DOHH2 (cell line): ENCODE measurements around the gene MARCHF6.

Source experiments
- H3F3A ChIP-seq: fragments of 200-600 bp; sonication (generic), shearing (Covaris generic); 2 replicates; pipeline ENCODE4 v1.6.0; 2016; ENCODE audit warnings: antibody characterized with exemption, mild to moderate bottlenecking; ENCODE audit not compliant: control insufficient read depth, insufficient read depth
- H3K27ac ChIP-seq: fragments of 200-600 bp; sonication (generic); 2 replicates; pipeline ENCODE4 v1.5.1; 2014; ENCODE audit warnings: low read depth, mild to moderate bottlenecking, low read length, moderate library complexity
- H3K27me3 ChIP-seq: fragments of 200-600 bp; sonication (generic); 2 replicates; pipeline ENCODE4 v1.6.1; 2014; ENCODE audit warnings: mild to moderate bottlenecking, low read length, mixed read lengths; ENCODE audit not compliant: control insufficient read depth
- H3K36me3 ChIP-seq: fragments of 200-600 bp; sonication (generic); 2 replicates; pipeline ENCODE4 v1.6.1; 2014; ENCODE audit warnings: mild to moderate bottlenecking, low read length, moderate library complexity, mixed read lengths; ENCODE audit not compliant: control insufficient read depth
- H3K4me1 ChIP-seq: fragments of 200-600 bp; sonication (generic); 2 replicates; pipeline ENCODE4 v1.6.1; 2014; ENCODE audit warnings: mild to moderate bottlenecking, low read length, mixed read lengths; ENCODE audit not compliant: control insufficient read depth
- H3K4me2 ChIP-seq: fragments of 200-600 bp; sonication (generic); 2 replicates; pipeline ENCODE4 v1.6.0; 2014; ENCODE audit warnings: mild to moderate bottlenecking, low read length, moderate library complexity
- H3K4me3 ChIP-seq: fragments of 200-600 bp; sonication (generic); 2 replicates; pipeline ENCODE4 v1.5.1; 2014; ENCODE audit warnings: mild to moderate bottlenecking, low read length, mixed read lengths
- H3K79me2 ChIP-seq: fragments of 200-600 bp; sonication (generic); 2 replicates; pipeline ENCODE4 v1.6.1; 2014; ENCODE audit warnings: mild to moderate bottlenecking, low read length, mixed read lengths; ENCODE audit not compliant: control insufficient read depth
- H3K9me2 ChIP-seq: fragments of 200-600 bp; sonication (generic); replicated peaks from 2 replicates; pipeline ENCODE4 v1.6.1; 2014; ENCODE audit warnings: mild to moderate bottlenecking, low read length, mixed read lengths; ENCODE audit not compliant: control insufficient read depth
- H3K9me3 ChIP-seq: fragments of 200-600 bp; sonication (generic); 2 replicates; pipeline ENCODE4 v1.6.1; 2014; ENCODE audit warnings: antibody characterized with exemption, low read length, mixed read lengths; ENCODE audit not compliant: control insufficient read depth, insufficient read depth
- H4K20me1 ChIP-seq: fragments of 200-600 bp; sonication (generic); 2 replicates; pipeline ENCODE4 v1.6.0; 2014; ENCODE audit warnings: low read depth, mild to moderate bottlenecking, antibody characterized with exemption, low read length, moderate library complexity; ENCODE audit not compliant: control insufficient read depth, insufficient read depth
- EZH2phosphoT487 ChIP-seq: fragments of 200-600 bp; sonication (generic); IDR thresholded peaks from 2 replicates; pipeline ENCODE4 v1.6.1; 2017; ENCODE audit warnings: borderline replicate concordance, mild to moderate bottlenecking, antibody characterized with exemption, low read length, moderate library complexity, mixed read lengths
- TF ChIP-seq, protein P1 (sequence below): fragments of 200-600 bp; sonication (generic); IDR thresholded peaks from one replicate; pipeline ENCODE4 v1.5.1; 2014; ENCODE audit warnings: antibody characterized with exemption, mild to moderate bottlenecking, low read depth, low read length; ENCODE audit not compliant: poor library complexity, severe bottlenecking

MARCHF6 gene

GRCh38 chr5:10365782-10366181 lies 12.3 kb downstream of the MARCHF6 start:
- Histone ChIP-seq H3K4me3 (no peak overlapping the region), H3K36me3 (peaks cover 12% of the 10 kb centered on the region), H3K4me1 (peaks cover 34% of the 10 kb centered on the region), H3K9me2 (no peaks in the 10 kb centered on the region), H3K4me2 (no peak overlapping the region), H3K79me2 (peaks cover 98% of the 10 kb centered on the region), H4K20me1 (peaks cover 31% of the 10 kb centered on the region), H3F3A (0 out of 2 replicates have a peak, but pooled peaks cover 2% of the 10 kb centered on the region), H3K27ac (no peak overlapping the region), H3K9me3 (no peaks in the 10 kb centered on the region), H3K27me3 (no peaks in the 10 kb centered on the region)
- TF ChIP-seq, protein P1, sequence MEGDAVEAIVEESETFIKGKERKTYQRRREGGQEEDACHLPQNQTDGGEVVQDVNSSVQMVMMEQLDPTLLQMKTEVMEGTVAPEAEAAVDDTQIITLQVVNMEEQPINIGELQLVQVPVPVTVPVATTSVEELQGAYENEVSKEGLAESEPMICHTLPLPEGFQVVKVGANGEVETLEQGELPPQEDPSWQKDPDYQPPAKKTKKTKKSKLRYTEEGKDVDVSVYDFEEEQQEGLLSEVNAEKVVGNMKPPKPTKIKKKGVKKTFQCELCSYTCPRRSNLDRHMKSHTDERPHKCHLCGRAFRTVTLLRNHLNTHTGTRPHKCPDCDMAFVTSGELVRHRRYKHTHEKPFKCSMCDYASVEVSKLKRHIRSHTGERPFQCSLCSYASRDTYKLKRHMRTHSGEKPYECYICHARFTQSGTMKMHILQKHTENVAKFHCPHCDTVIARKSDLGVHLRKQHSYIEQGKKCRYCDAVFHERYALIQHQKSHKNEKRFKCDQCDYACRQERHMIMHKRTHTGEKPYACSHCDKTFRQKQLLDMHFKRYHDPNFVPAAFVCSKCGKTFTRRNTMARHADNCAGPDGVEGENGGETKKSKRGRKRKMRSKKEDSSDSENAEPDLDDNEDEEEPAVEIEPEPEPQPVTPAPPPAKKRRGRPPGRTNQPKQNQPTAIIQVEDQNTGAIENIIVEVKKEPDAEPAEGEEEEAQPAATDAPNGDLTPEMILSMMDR = no peak
- TF ChIP-seq EZH2phosphoT487 = no peak

GRCh38 chr5:10366310-10367272 lies 13.1 kb downstream of the MARCHF6 start:
- peaks cover 12% of the 10 kb centered on the region for H3K36me3 ChIP-seq
- peaks cover 27% of the 10 kb centered on the region for H3K4me1 ChIP-seq
- TF ChIP-seq, protein P1 = no peak
- TF ChIP-seq EZH2phosphoT487 = no peak
- H4K20me1 ChIP-seq = peaks cover 27% of the 10 kb centered on the region
- H3K9me3 ChIP-seq = no peaks in the 10 kb centered on the region
- peaks cover 98% of the 10 kb centered on the region for H3K79me2 ChIP-seq
- H3K4me3 ChIP-seq = no peak overlapping the region
- H3F3A ChIP-seq = 0 out of 2 replicates have a peak, but pooled peaks cover 2% of the 10 kb centered on the region
- H3K27me3 ChIP-seq = no peaks in the 10 kb centered on the region
- H3K9me2 ChIP-seq = no peaks in the 10 kb centered on the region
- H3K27ac ChIP-seq = no peak overlapping the region
- no peak overlapping the region for H3K4me2 ChIP-seq

- no peaks in the 10 kb centered on the region for H3K9me3 ChIP-seq
- H3K27me3 ChIP-seq = no peaks in the 10 kb centered on the region
- no peak overlapping the region for H3K27ac ChIP-seq
- peaks cover 98% of the 10 kb centered on the region for H3K79me2 ChIP-seq
- H3K4me1 ChIP-seq = peaks cover 22% of the 10 kb centered on the region
- no peak overlapping the region for H3K4me3 ChIP-seq
- H3K36me3 ChIP-seq = peaks cover 12% of the 10 kb centered on the region
- H4K20me1 ChIP-seq = peaks cover 31% of the 10 kb centered on the region
- H3F3A ChIP-seq = 0 out of 2 replicates have a peak, but pooled peaks cover 2% of the 10 kb centered on the region
- H3K4me2 ChIP-seq = no peak overlapping the region
- H3K9me2 ChIP-seq = no peaks in the 10 kb centered on the region
- TF ChIP-seq, protein P1 = no peak
- TF ChIP-seq EZH2phosphoT487 = no peak
Observed at GRCh38 chr5:10367579-10367978, 14.1 kb downstream of the MARCHF6 start.
